Motor neuron (in vitro differentiated cells): Measurements from ENCODE around the gene PPIE. TPM values are rescaled to one million over a fixed set of nuclear protein-coding genes. Genes with fewer than 3 reads are reported as not detected.

ENCODE experiments used
- ATAC-seq, 8 experiments: fragments of 200-7000 bp; cut with Tn5 transposase; replicated peaks in 6 of 8; 2 replicates each; pipeline ENCODE4 v1.8.0; 2021; ENCODE audit warnings: mild to moderate bottlenecking in 8 of 8, moderate library complexity in 8 of 8
- H3K27ac ChIP-seq, 2 donors: fragments of 250-450 bp; sonication (Bioruptor Pico); 2 replicates each; pipeline ENCODE4 v1.9.0; 2021; ENCODE audit warnings: antibody characterized with exemption in 2 of 2, mild to moderate bottlenecking in 2 of 2, moderate library complexity in 1 of 2
- H3K4me1 ChIP-seq, 2 donors: fragments of 250-450 bp; sonication (Bioruptor Pico); replicated peaks in 1 of 2; 2 replicates each; pipeline ENCODE4 v1.6.1; 2021; ENCODE audit warnings: antibody characterized with exemption in 2 of 2, mild to moderate bottlenecking in 2 of 2, moderate library complexity in 1 of 2
- H3K4me3 ChIP-seq, 5 donors: fragments of 250-450 bp; sonication (Bioruptor Pico); 2 replicates each; pipeline ENCODE4 v1.9.0; 2021; ENCODE audit warnings: antibody characterized with exemption in 5 of 5, mild to moderate bottlenecking in 5 of 5, moderate library complexity in 4 of 5
- WGBS, 10 experiments: fragments of 450-650 bp; shearing (Covaris generic); methylation state at CpG; one replicate each; pipeline ENCODE4 v1.0.0; 2022; 5-methylcytosine and 5-hydroxymethylcytosine counted together
- in situ Hi-C, 9 experiments: fragments of 400-800 bp; cut with MboI; loops; one replicate each; pipeline ENCODE4 v1.15.0; 2021; ENCODE audit warnings: low sequenced_read_pairs in 9 of 9, low pct_unique_long_range_greater_than_20kb in 2 of 9; ENCODE audit not compliant: unreplicated experiment in 9 of 9
- total RNA-seq, 8 experiments: library from RNA; unstranded; fragments of 300-600 nt; gene quantifications; 2 replicates each; pipeline versions ENCODE4 v1.2.3 to v1.2.4, GENCODE V29; 2022

The PPIE gene
- total RNA-seq, 8 experiments from 2014 or later: 45.9 to 84.5 (median 54.6) TPM

DNA sequence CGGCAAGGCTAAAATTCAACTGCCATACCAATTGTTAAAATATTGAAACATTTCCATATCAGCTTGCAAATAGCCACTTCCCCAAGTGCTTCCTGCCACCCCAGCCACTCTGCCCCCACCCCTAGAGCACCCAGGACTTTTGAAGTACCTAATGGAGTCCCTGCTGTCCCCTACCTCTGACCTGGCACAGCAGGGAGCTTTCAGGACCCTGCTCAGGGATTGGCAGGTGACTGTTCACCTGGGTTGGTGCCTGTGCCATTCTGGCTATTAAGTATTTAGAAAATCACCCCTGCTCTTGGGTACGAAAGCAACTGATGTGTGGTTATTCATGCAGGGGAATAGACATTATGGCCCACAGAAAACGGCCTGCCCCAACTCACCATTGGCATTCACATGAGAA is 38.3 kb upstream of the PPIE start:
- no peak overlapping the region for H3K4me3 ChIP-seq
- no peak for ATAC-seq
- in situ Hi-C loops: loop anchor here in 4 of 9 experiments (25.0 kb wide), 2 partner anchors 88 to 113 kb away; partner anchors contain the start of gene PABPC4 (in 1 of the 4)
- H3K27ac ChIP-seq: no peak overlapping the region
- WGBS, 10 experiments: 0 to 80% (median 58%) methylated on average over 1 to 3 of the region's 3 CpGs; no CpG with 5 or more reads in 4 of the 10 experiments
- H3K4me1 ChIP-seq: peaks cover 10 to 16% of the 10 kb centered on the region in 2 donors

DNA sequence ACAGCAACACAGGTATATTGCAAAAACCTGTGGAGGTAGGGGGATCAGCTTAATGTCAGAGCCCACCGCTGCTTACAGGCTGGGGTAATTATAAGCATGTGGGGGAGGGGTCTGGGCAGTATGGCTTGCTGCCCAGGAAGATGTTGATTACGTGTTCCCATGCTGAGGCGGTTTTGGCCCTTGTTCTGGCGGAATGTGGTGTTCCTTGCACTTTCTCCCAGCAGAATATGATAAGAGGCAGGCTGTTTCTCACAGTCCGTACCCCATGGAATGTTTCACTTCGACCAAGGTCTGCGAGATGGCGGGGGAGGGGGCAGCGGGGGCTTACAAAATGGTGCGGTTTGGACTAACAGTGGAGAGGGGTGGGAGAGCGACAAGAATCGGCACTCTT is 37.6 kb upstream of the PPIE start:
- in situ Hi-C loops: loop anchor here in 4 of 9 experiments (25.0 kb wide), 2 partner anchors 89 to 114 kb away; partner anchors contain the start of gene PABPC4 (in 1 of the 4)
- peaks cover 10 to 16% of the 10 kb centered on the region in 2 donors for H3K4me1 ChIP-seq
- no peak overlapping the region for H3K27ac ChIP-seq
- peak in 3 of 8 experiments; percentile 5 to 11 (median 6) for ATAC-seq
- no peak overlapping the region for H3K4me3 ChIP-seq
- WGBS, 10 experiments: 0 to 46% (median 19%) methylated on average over 1 to 3 of the region's 12 CpGs; no CpG with 5 or more reads in 6 of the 10 experiments

DNA sequence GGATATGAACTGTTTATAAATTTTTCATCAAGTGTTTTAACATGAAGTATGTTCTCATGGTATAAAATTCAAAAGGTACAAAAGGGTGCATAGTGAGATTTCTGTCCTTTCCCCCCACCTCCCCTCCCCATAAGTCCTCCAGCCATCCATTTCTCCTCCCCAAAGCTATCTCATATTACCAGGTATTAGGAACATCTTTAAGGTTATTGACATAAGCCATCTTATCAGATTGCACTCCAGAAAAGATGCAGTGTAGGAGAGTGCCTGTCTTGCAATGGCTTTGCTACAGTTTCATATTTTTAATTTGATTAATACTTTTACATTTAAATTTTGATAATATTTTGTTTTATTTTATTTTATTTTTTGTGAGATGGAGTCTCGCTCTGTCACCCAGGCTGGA is 33.9 kb upstream of the PPIE start:
- ATAC-seq: no peak
- in situ Hi-C loops: loop anchor here in 4 of 9 experiments (25.0 kb wide), 2 partner anchors 92 to 117 kb away; partner anchors contain the start of gene PABPC4 (in 1 of the 4)
- Histone ChIP-seq H3K4me3 (no peak overlapping the region), H3K27ac (no peak overlapping the region), H3K4me1 (peaks cover 10 to 16% of the 10 kb centered on the region in 2 donors)
- 29 to 100% (median 73%) methylated on average over 1 of the region's 1 CpG; no CpG with 5 or more reads in 2 of the 10 experiments for WGBS, 10 experiments

DNA sequence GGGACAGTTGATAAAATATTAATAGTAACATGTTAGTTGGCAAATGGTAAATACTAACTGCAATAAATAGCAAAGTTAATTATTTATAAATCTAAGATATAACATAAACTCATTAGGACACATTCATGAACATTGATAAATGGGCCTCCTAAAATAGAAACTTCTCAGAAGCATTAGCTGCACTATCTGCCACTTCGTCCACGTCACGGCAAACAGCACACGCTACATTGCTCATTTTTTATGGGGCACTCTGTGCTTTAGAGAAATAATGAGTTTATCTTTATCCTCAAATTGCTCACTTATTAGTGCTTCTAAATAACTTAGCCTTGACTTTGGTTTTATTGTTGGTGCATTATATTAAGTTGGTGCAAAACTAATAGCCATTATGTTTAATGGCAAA is 31.2 kb upstream of the PPIE start:
- Histone ChIP-seq H3K27ac (no peak overlapping the region), H3K4me3 (no peak overlapping the region), H3K4me1 (peaks cover 3 to 14% of the 10 kb centered on the region in 2 donors)
- WGBS, 10 experiments: 46 to 97% (median 80%) methylated on average over 3 to 4 of the region's 4 CpGs; no CpG with 5 or more reads in 2 of the 10 experiments
- in situ Hi-C loops: loop anchor here in 4 of 9 experiments (25.0 kb wide), 2 partner anchors 95 to 120 kb away; partner anchors contain the start of gene PABPC4 (in 1 of the 4)
- no peak for ATAC-seq

DNA sequence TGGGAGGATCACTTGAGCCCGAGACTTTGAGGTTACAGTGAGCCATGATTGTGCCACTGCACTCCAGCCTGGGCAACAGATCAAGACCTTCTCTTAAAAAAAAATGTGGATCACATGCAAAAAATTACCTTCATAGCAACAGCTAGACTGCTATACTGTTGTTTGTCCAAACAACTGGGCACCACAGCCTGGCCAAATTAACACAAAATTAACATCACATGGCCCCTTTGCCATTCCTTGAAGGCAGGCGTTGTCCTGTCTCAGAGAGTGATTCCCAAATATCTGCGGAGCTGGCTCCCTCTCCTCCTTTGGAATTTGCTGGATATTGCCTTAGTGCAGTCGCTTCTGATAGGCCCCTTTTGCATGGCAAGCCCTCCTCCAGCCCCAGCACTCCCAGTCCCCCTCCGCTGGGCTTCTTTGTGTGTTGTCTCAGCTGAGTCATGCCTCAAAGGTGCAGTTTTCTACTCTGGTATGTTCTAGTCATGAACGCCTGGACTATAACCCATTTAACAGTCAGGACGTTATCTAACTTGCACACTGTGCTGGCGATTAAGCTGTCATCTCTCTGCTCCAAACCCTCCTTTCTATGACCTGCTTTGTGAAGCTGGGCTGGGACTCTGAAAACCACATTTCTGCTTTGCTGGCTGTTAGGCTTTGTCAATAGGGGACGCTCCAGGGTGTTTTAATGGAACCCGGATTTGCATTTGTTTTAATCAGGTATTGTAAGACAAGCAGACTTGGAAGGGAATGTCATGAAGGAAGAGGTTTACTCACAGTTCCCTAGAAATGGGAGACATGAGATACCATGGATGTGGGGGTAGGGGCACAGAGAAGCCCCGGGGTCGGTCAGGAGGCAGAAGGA is 27.3 kb upstream of the PPIE start:
- ATAC-seq: peak in 7 of 8 experiments; percentile 41 to 74 (median 57)
- Histone ChIP-seq H3K4me1 (peaks cover 12 to 21% of the 10 kb centered on the region in 2 donors), H3K4me3 (no peak overlapping the region), H3K27ac (no peak overlapping the region)
- in situ Hi-C loops: loop anchor here in 5 of 9 experiments (10.0 to 25.0 kb wide), 3 partner anchors 99 to 124 kb away; partner anchors contain the start of gene PABPC4 (in 1 of the 5)
- 24 to 100% (median 51%) methylated on average over 1 to 12 of the region's 12 CpGs for WGBS, 10 experiments

DNA sequence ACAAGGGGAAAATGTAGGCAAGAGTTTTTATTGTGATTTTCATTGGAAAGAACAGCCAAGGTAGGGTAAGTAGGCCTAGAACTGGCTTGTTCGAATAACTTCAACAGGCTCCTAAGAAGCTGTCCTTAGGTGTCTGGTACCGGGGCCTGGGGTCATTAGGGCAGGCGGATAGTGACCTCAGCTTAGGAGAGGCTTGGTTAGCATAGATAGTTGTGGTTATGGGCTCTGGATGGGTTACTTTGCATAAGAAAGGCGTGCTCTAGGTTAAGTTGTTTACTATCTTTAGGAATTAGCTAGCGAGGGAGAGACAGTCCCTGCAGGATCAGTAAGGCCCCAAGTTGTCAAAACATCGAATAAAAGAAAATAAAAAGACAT is 26.7 kb upstream of the PPIE start:
- 0 to 67% (median 34%) methylated on average over 1 to 6 of the region's 6 CpGs for WGBS, 10 experiments
- Histone ChIP-seq H3K27ac (no peak overlapping the region), H3K4me1 (peaks cover 12 to 21% of the 10 kb centered on the region in 2 donors), H3K4me3 (no peak overlapping the region)
- ATAC-seq: peak in 1 of 8 experiments; percentile 45
- in situ Hi-C loops: loop anchor here in 5 of 9 experiments (10.0 to 25.0 kb wide), 3 partner anchors 100 to 125 kb away; partner anchors contain the start of gene PABPC4 (in 1 of the 5)

DNA sequence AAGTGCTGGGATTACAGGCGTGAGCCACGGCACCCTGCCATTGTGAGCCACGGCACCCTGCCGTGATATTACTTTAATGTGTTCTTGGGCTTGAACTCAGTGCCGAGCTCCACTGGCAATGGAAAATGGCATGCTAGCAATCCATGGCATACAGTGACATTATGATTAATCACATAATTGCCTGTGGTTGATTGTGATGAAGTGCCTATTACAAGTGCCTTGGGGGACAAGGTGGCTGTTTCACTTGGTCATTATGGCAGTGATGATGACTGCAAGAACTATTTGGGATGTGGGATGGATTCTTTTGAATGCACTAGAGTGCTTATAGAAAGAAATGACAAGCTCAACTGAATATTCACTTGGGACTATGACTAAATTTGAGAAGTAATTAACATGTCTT is 25.1 kb upstream of the PPIE start:
- in situ Hi-C loops: loop anchor here in 5 of 9 experiments (10.0 to 25.0 kb wide), 3 partner anchors 101 to 126 kb away; partner anchors contain the start of gene PABPC4 (in 1 of the 5)
- Histone ChIP-seq H3K27ac (no peak overlapping the region), H3K4me1 (peaks cover 12 to 21% of the 10 kb centered on the region in 2 donors), H3K4me3 (no peak overlapping the region)
- no peak for ATAC-seq
- WGBS, 10 experiments: 68 to 86% (median 76%) methylated on average over 2 to 4 of the region's 5 CpGs; no CpG with 5 or more reads in 7 of the 10 experiments

DNA sequence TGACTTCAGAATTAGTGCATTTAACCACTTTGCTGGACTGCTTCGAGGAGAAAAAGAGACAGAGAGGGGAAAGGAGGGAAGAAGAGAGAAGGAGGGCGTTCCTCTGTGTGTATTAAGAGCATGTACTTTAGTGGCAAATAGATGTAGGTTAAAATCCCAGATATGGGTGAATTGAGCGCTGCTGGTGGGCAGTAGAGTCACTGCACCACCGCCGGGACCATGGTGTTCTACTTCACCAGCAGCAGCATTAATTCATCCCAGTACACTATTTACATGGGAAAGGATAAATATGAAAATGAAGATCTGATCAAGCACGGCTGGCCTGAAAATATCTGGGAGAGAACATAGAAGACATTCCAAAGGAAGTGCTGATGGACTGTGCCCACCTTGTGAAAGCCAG is 20.9 kb upstream of the PPIE start:
- 3 to 60% (median 20%) methylated on average over 1 to 6 of the region's 6 CpGs; no CpG with 5 or more reads in 1 of the 10 experiments for WGBS, 10 experiments
- in situ Hi-C loops: loop anchor here in 5 of 9 experiments (10.0 to 25.0 kb wide), 3 partner anchors 106 to 131 kb away; partner anchors contain the start of gene PABPC4 (in 1 of the 5)
- Histone ChIP-seq H3K4me1 (peaks cover 10 to 18% of the 10 kb centered on the region in 2 donors), H3K4me3 (no peak overlapping the region), H3K27ac (no peak overlapping the region)
- ATAC-seq: peak in 1 of 8 experiments; percentile 57

DNA sequence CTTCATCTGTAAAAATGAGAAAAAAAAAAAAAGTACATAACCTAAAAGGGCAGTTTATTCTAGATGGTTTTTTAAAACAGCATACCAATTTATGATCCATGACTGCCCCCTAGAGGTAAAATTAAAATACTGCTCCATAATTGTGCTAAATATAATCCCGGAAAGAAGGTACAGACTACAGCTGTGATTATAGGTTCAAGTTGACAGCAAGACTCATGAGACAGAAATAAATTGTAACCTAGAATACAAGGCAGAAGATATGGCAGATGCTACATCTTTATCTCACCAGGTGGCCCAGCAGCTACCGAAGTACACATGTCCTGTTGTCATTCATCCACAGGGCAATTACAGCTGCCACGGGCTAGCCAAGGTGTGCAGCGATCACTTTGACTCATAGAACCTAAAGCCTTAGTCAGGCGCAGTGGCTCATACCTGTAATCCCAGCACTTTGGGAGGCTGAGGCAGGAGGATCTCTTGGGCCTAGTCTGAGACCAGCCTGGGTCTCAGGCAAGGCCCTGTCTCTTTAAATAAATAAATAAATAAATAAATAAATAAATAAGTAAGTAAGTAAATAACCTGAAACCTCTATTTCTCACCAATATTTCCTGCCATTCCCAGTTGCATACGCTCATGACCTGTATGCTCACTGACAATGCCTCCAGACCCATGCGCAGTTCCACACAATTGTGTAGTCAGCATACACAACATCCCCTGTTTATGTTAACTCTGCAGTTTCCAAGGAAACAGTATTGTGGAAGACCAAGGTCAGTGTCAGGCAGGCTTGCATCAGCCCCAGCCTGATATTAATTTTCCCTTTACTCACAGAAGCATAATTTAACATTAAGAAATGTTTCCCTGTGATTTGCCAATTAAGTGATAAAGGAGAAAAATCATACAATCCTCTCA is 18.3 kb upstream of the PPIE start:
- H3K4me1 ChIP-seq: peaks cover 3 to 9% of the 10 kb centered on the region in 2 donors
- ATAC-seq: peak; percentile 56 to 86 (median 71)
- H3K27ac ChIP-seq: no peak overlapping the region
- in situ Hi-C loops: loop anchor here in 5 of 9 experiments (10.0 to 25.0 kb wide), 3 partner anchors 108 to 133 kb away; partner anchors contain the start of gene PABPC4 (in 1 of the 5)
- H3K4me3 ChIP-seq: no peak overlapping the region
- WGBS, 10 experiments: 0 to 50% (median 24%) methylated on average over 1 to 7 of the region's 7 CpGs; no CpG with 5 or more reads in 1 of the 10 experiments

DNA sequence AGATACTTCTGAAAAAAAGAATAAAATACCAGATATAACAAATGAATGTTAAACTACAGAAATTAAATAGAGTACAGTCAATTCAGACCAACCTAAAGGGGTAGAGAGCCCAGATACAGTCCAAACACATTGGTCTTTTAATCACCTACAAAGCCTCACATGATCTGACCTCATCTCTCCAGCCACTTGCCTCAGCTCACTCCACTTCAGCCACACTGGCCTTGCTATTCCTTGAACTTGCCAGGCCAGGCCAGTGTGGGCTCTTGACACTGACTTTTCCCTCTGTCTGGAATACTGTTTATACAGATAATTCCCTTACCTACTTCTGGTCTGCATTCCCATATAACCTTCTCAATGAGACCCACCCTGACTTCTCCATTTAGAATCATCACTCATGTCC is 17.0 kb upstream of the PPIE start:
- ATAC-seq: peak in 1 of 8 experiments; percentile 39
- Histone ChIP-seq H3K4me1 (peaks cover 3 to 9% of the 10 kb centered on the region in 2 donors), H3K27ac (no peak overlapping the region), H3K4me3 (no peak overlapping the region)
- in situ Hi-C loops: loop anchor here in 5 of 9 experiments (10.0 to 25.0 kb wide), 3 partner anchors 109 to 134 kb away; partner anchors contain the start of gene PABPC4 (in 1 of the 5)

DNA sequence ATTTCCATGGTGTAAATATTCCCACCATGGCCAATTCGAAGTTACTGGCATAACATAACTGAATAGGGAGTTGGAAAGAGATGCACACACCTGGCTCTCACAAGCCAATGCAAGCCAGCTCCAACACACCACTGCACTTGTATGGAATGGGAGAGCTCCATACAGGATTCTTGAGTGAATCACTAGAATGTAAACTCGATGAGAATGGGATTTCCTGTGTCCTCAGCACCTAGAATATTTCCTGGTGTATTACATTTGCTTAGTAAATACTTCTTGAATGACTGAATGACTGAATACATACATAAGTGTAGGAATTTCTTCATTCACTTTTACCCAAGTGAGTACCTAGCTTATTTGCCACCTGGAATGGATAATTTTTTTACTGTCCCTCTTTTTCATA is 16.2 kb upstream of the PPIE start:
- Histone ChIP-seq H3K4me1 (peaks cover 3 to 9% of the 10 kb centered on the region in 2 donors), H3K27ac (no peak overlapping the region), H3K4me3 (no peak overlapping the region)
- in situ Hi-C loops: loop anchor here in 5 of 9 experiments (10.0 to 25.0 kb wide), 3 partner anchors 110 to 135 kb away; partner anchors contain the start of gene PABPC4 (in 1 of the 5)
- 0 to 40% (median 3%) methylated on average over 1 to 2 of the region's 2 CpGs; no CpG with 5 or more reads in 2 of the 10 experiments for WGBS, 10 experiments
- no peak for ATAC-seq

DNA sequence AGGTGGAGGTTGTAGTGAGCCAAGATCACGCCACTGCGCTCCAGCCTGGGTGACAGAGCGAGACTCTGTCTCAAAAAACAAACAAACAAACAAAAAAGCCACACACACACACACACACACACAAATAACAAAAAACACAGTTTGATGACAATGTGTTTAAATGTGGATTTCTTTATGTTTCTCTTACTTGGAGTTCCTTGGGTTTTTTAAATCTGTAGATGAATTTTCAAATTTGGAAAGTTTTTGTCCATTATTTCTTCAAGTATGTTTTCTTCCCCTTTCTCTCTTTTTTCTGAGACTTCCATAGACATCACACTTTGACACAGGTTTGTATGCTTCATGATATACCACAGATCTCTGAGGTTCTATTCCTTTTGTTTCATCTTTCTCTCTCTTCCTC is 12.1 kb upstream of the PPIE start:
- 53 to 87% (median 67%) methylated on average over 3 of the region's 3 CpGs; no CpG with 5 or more reads in 5 of the 10 experiments for WGBS, 10 experiments
- ATAC-seq: no peak
- no peak overlapping the region for H3K4me3 ChIP-seq
- in situ Hi-C loops: loop anchor here in 1 of 9 experiments (10.0 kb wide), 1 partner anchor 122 kb away; no protein-coding TSS in a partner anchor
- no peaks in the 10 kb centered on the region for H3K4me1 ChIP-seq
- no peak overlapping the region for H3K27ac ChIP-seq
